Endothelial cell of umbilical vein (primary cell): ENCODE data around the gene SNUPN. TPM values are rescaled to one million over a fixed set of nuclear protein-coding genes. Genes with fewer than 3 reads are reported as not detected.

Experiments used
- BruUV-seq: library from RNA; stranded (reverse); fragments of 400-500 nt; replicated peaks from 2 replicates; lab custom pipeline; 2021; lab: Mats Ljungman, UMichigan
- CTCF ChIA-PET: fragments of 300-600, 350-600 bp; sonication (Branson Sonifier 250); formaldehyde crosslinking; loops from one replicate; lab custom pipeline; 2021; ENCODE audit warnings: antibody characterized with exemption, inconsistent platforms; lab: Charles Lee
- POLR2A ChIA-PET: fragments of 300-600, 350-600 bp; sonication (Branson Sonifier 250); formaldehyde crosslinking; loops from one replicate; lab custom pipeline; 2021; ENCODE audit warnings: antibody characterized with exemption, inconsistent platforms; lab: Charles Lee
- DNase-seq: peaks from one replicate; pipeline ENCODE4 v3.0.0-alpha.2; 2011; ENCODE audit warnings: low read depth, low spot score
- FAIRE-seq: peaks from 2 replicates; lab custom pipeline; 2011; peaks lifted over from hg19 to GRCh38; lab: Jason Lieb, UNC
- H2AFZ ChIP-seq: 2 replicates; pipeline ENCODE4 v1.6.0; 2012; ENCODE audit warnings: low read depth, low read length, control low read depth, inconsistent platforms
- H3K27ac ChIP-seq: 2 replicates; pipeline ENCODE4 v1.5.1; 2011; ENCODE audit warnings: low read depth, mild to moderate bottlenecking, control low read depth, low read length, moderate library complexity; ENCODE audit not compliant: insufficient read depth
- H3K27me3 ChIP-seq, 2 experiments: 2 replicates each; pipeline versions ENCODE4 v1.6.0 to v1.6.1; 2011; ENCODE audit warnings: low read length in 2 of 2, mixed read lengths in 1 of 2; ENCODE audit not compliant: control insufficient read depth in 2 of 2, insufficient read depth in 2 of 2
- H3K36me3 ChIP-seq, 2 experiments: 2 replicates in 1 of 2; 3 replicates in 1 of 2; pipeline ENCODE4 v1.5.1; 2011; ENCODE audit warnings: low read length in 2 of 2, mild to moderate bottlenecking in 1 of 2, moderate library complexity in 1 of 2; ENCODE audit not compliant: control insufficient read depth in 2 of 2, insufficient read depth in 2 of 2; ENCODE audit errors: extremely low read depth in 1 of 2
- H3K4me1 ChIP-seq: 3 replicates; pipeline ENCODE4 v1.5.1; 2011; ENCODE audit warnings: mild to moderate bottlenecking, low read length; ENCODE audit not compliant: control insufficient read depth, insufficient read depth; ENCODE audit errors: extremely low read depth
- H3K4me2 ChIP-seq: 2 replicates; pipeline ENCODE4 v1.6.1; 2011; ENCODE audit warnings: low read length, control low read depth, mixed read lengths; ENCODE audit not compliant: insufficient read depth
- H3K4me3 ChIP-seq, 3 experiments: fragments of 200-600 bp in 1 of 3; sonication (generic), shearing (Covaris generic) in 1 of 3; replicated peaks in 1 of 3; 2 replicates each; pipeline ENCODE4 v1.5.1; 2011 to 2016; ENCODE audit warnings: control low read depth in 3 of 3, low read length in 3 of 3, mild to moderate bottlenecking in 2 of 3, inconsistent platforms in 1 of 3, low read depth in 1 of 3, moderate library complexity in 1 of 3; ENCODE audit not compliant: insufficient read depth in 1 of 3
- H3K79me2 ChIP-seq: 2 replicates; pipeline ENCODE4 v1.6.0; 2012; ENCODE audit warnings: low read length, inconsistent platforms; ENCODE audit not compliant: control insufficient read depth, insufficient read depth
- H3K9ac ChIP-seq: replicated peaks from 2 replicates; pipeline ENCODE3; 2011; ENCODE audit warnings: low read length, control low read depth; ENCODE audit not compliant: insufficient read depth; ENCODE audit errors: extremely low read depth
- H3K9me1 ChIP-seq: replicated peaks from 3 replicates; pipeline ENCODE4 v1.6.0; 2011; ENCODE audit warnings: mild to moderate bottlenecking, low read length; ENCODE audit not compliant: control insufficient read depth, insufficient read depth; ENCODE audit errors: extremely low read depth
- H3K9me3 ChIP-seq: replicated peaks from 2 replicates; pipeline ENCODE4 v1.5.1; 2012; ENCODE audit warnings: low read length, inconsistent platforms; ENCODE audit not compliant: control insufficient read depth, insufficient read depth
- H4K20me1 ChIP-seq: replicated peaks from 2 replicates; pipeline ENCODE3; 2011; ENCODE audit warnings: mild to moderate bottlenecking, low read length; ENCODE audit not compliant: control insufficient read depth, insufficient read depth; ENCODE audit errors: extremely low read depth
- EZH2 ChIP-seq: IDR thresholded peaks from 2 replicates; pipeline ENCODE4 v1.6.1; 2012; ENCODE audit warnings: borderline replicate concordance, low read depth, mild to moderate bottlenecking, moderate library complexity, low read length, inconsistent platforms; ENCODE audit not compliant: severe bottlenecking
- MYC ChIP-seq: IDR thresholded peaks from one replicate; pipeline ENCODE4 v1.6.1; 2011; ENCODE audit warnings: mild to moderate bottlenecking, low read depth, low read length
- POLR2AphosphoS5 ChIP-seq: IDR thresholded peaks from 2 replicates; pipeline ENCODE4 v1.6.1; 2012; ENCODE audit warnings: low read depth, mild to moderate bottlenecking, control low read depth, low read length, moderate library complexity; ENCODE audit not compliant: insufficient read depth
- dilution Hi-C: fragments of 300-500 bp; cut with MboI; formaldehyde crosslinking; loops from one replicate; pipeline ENCODE4 v1.15.0; 2019; ENCODE audit warnings: low sequenced_read_pairs; ENCODE audit not compliant: extremely low pct_ligation_motif_present
- intact Hi-C: fragments of 100-400 bp; cut with micrococcal nuclease; formaldehyde crosslinking; loops from one replicate; pipeline ENCODE4 v1.10.0; 2022
- polyA plus RNA-seq, 4 experiments: library from polyadenylated mRNA; depleted of rRNA in 3 of 4; stranded (reverse) in 3 of 4; unstranded in 1 of 4; fragments of >200 nt; gene quantifications; 2 replicates each; pipeline versions ENCODE4 v1.2.1 to v1.2.3, GENCODE V29; 2011 to 2012; ENCODE audit warnings: missing spikeins in 1 of 4
- total RNA-seq: library from RNA; stranded (reverse); gene quantifications from 2 replicates; pipeline ENCODE4 v1.2.3, GENCODE V29; 2021
- TF ChIP-seq, protein P1 (sequence below), 2 donors: IDR thresholded peaks; 1 replicate in 1 of 2; 2 replicates in 1 of 2; pipeline ENCODE4 v1.5.1; 2011; ENCODE audit warnings: low read length in 2 of 2, mild to moderate bottlenecking in 2 of 2, moderate library complexity in 2 of 2, control low read depth in 1 of 2, inconsistent platforms in 1 of 2, low read depth in 1 of 2; ENCODE audit not compliant: insufficient read depth in 1 of 2; ENCODE audit errors: extremely low read depth in 1 of 2
- TF ChIP-seq, protein P2 (sequence below): IDR thresholded peaks from 2 replicates; pipeline ENCODE4 v1.6.1; 2011; ENCODE audit not compliant: insufficient read depth, insufficient read length

SNUPN gene
- total and polyA plus RNA-seq, 2 donors (not counting 3 experiments of a cell fraction or from before 2014, with no cell fraction given) = 13.2 to 25.1 TPM

DNA sequence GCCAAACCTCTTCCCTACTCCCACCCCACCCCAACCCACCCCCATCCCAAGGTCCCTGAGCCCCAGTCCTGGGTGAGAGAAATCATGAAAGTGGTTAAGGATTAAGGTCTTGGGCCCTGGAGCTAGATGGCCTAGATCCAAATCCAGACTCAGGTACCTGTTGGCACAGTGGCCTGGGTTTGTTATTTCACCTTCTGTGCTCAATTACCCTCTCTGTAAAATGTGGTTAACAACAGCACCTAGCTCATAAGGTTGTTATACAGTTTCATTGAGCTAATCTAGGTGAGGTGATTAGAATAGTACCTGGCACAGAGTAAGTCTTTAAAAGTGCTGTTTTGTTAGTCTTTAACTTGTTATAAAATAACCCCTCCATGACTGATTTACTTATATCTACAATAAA is 6.4 kb upstream of the SNUPN start:
- Histone ChIP-seq H3K4me3 (no peak overlapping the region), H3K9ac (no peak overlapping the region), H4K20me1 (no peaks in the 10 kb centered on the region), H3K9me3 (no peaks in the 10 kb centered on the region), H3K27ac (no peak overlapping the region), H3K4me1 (no peaks in the 10 kb centered on the region), H3K4me2 (no peak overlapping the region), H2AFZ (no peak overlapping the region), H3K79me2 (no peaks in the 10 kb centered on the region), H3K27me3 (no peaks in the 10 kb centered on the region), H3K9me1 (no peaks in the 10 kb centered on the region), H3K36me3 (no peaks in the 10 kb centered on the region)
- POLR2A ChIA-PET = no interaction called here
- CTCF ChIA-PET = no interaction called here
- DNase-seq = no peak
- dilution Hi-C loops = no loop called here
- no TSS peak for BruUV-seq
- TF ChIP-seq MYC (no peak), EZH2 (no peak)
- intact Hi-C loops = no loop called here
- no peak for FAIRE-seq

DNA sequence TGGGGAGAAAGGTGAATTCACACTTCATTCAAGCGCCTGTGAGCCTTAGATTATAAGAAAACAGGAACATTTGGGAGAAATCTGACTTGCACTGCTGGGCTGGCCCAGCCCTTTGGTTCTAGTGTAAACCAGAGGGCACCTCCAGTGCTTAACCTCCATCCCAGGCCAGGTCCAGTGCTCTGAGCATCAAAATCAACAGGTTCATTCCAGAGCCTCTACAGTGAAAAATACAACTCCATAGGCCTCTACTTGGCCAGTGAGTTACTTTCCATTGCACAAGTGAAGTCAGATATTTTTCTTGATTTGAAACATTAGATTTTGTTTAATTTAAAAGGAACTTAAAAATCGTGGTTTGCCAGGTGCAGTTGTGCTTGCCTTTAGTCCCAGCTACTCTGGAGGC is 3.0 kb downstream of the SNUPN start:
- H3K36me3 ChIP-seq = peaks cover 0 to 2% of the 10 kb centered on the region in 2 experiments
- intact Hi-C loops = no loop called here
- DNase-seq = no peak
- TF ChIP-seq, protein P1, sequence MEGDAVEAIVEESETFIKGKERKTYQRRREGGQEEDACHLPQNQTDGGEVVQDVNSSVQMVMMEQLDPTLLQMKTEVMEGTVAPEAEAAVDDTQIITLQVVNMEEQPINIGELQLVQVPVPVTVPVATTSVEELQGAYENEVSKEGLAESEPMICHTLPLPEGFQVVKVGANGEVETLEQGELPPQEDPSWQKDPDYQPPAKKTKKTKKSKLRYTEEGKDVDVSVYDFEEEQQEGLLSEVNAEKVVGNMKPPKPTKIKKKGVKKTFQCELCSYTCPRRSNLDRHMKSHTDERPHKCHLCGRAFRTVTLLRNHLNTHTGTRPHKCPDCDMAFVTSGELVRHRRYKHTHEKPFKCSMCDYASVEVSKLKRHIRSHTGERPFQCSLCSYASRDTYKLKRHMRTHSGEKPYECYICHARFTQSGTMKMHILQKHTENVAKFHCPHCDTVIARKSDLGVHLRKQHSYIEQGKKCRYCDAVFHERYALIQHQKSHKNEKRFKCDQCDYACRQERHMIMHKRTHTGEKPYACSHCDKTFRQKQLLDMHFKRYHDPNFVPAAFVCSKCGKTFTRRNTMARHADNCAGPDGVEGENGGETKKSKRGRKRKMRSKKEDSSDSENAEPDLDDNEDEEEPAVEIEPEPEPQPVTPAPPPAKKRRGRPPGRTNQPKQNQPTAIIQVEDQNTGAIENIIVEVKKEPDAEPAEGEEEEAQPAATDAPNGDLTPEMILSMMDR (IDR thresholded peaks at IDR 0.05; ENCODE audit: extremely low read depth in 1 of 2, insufficient read depth in 1 of 2, low read depth in 1 of 2, low read length in 2 of 2) = no peak
- TF ChIP-seq POLR2AphosphoS5 (no peak), MYC (no peak)
- TF ChIP-seq, protein P2, sequence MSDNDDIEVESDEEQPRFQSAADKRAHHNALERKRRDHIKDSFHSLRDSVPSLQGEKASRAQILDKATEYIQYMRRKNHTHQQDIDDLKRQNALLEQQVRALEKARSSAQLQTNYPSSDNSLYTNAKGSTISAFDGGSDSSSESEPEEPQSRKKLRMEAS = no peak
- no peaks in the 10 kb centered on the region for H3K9me3 ChIP-seq
- no peaks in the 10 kb centered on the region for H3K27me3 ChIP-seq
- dilution Hi-C loops = no loop called here
- CTCF ChIA-PET = interaction anchor here (1.3 kb wide), 1 partner anchor 114 kb away, joined by 3 read pairs; no protein-coding TSS in a partner anchor
- H2AFZ ChIP-seq = no peak overlapping the region
- H3K9ac ChIP-seq = no peak overlapping the region
- no TSS peak for BruUV-seq
- no peaks in the 10 kb centered on the region for H4K20me1 ChIP-seq
- POLR2A ChIA-PET = no interaction called here
- peaks cover 23% of the 10 kb centered on the region for H3K4me1 ChIP-seq
- no peak overlapping the region for H3K27ac ChIP-seq
- H3K4me3 ChIP-seq = no peak overlapping the region
- no peaks in the 10 kb centered on the region for H3K9me1 ChIP-seq
- H3K79me2 ChIP-seq = no peaks in the 10 kb centered on the region
- FAIRE-seq = no peak
- no peak overlapping the region for H3K4me2 ChIP-seq
